ENCODE results near the gene ODAPH.
"Not testable (repeated sequence)": the region's sequence is repeated elsewhere in the genome, so short reads cannot be mapped to it uniquely, and the experiment has no call there.

ODAPH gene
- long read RNA-seq, donor 1, result 0 reads
- long read RNA-seq, donor 2, result 0 reads
- long read RNA-seq, donor 3, result 0 reads
- long read RNA-seq, donor 4, result 0 reads
- long read RNA-seq, donor 5, result 0 reads
- long read RNA-seq, donor 6, result 0 reads
- long read RNA-seq, donor 7, result 0 reads
- long read RNA-seq, donor 8, result 0 reads

- no peak for DNase-seq
These were observed at the start of gene ODAPH for GRCh38 chr4:75555294-75556164. TSS of gene ODAPH (plus strand) at chr4:75556066. CDS start at chr4:75556083, 17 bp downstream.

DNA sequence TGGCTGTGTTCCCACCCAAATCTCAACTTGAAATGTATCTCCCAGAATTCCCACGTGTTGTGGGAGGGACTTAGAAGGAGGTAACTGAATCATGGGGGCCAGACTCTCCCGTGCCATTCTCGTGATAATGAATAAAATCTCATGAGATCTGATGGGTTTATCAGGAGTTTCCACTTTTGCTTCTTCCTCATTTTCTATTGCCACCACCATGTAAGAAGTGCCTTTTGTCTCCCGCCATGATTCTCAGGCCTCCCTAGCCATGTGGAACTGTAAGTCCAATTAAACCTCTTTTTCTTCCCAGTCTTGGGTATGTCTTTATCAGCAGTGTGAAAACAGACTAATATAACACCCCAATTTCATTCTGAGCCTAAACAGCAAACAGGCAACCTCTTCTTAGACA is 46.3 kb upstream of the ODAPH start:
- not testable (repeated sequence) for DNase-seq

DNA sequence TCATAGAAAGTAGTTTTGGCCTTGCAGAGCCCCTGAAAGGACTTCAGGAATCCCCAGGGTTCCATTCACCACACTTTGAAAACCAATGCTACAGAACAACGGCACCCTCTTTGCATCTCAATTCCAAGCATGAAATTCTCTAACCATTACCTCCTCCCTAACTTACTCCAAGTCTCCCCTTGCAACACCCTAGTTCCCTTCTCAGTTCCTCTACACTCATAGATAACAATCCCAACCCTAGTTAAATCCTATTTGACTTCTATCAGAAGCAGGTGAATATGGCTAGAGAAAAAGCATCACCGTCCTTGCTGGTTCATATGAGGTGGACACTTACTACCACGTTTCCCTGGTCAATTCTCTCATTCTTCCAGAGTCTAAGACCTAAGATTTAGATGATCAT is 44.0 kb upstream of the ODAPH start:
- no peak for DNase-seq

DNA sequence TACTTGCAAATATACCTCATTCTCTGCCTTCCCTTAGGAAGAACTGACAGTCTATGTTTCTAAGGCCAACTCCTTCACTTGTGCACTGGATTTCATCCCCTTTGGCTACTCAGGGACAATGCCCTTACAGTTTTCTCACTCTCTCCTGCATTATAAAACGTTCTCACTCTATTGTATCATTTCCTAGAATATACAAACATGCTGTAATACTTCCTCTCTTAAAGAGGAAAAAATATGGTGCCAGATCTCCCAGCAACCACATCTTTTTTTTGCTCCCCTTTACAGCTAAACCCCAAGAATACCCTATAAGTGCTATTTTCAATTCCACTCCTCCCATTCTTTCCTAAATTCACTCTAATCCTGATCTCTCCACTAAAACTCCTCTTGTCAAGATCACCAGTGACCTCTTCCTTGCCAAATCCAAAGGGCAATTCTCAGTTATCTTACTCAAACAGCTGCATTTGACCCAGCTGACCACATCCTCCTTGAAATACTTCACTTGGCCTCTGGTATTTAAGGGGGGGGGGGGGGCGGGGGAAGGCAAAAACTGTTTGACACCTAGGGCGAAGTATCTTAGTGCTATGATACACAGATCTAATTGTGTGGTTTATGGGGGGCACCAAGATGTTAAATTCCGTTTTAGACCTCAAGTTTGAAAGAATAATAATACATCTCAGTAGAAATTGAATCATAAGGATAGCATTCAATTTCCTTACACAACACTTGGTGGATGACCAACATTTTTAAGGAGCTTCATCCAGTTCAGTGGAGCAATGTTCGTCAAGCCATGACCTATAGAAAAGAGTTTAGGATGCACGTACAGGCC is 43.3 kb upstream of the ODAPH start:
- peak; percentile 9 for DNase-seq

DNA sequence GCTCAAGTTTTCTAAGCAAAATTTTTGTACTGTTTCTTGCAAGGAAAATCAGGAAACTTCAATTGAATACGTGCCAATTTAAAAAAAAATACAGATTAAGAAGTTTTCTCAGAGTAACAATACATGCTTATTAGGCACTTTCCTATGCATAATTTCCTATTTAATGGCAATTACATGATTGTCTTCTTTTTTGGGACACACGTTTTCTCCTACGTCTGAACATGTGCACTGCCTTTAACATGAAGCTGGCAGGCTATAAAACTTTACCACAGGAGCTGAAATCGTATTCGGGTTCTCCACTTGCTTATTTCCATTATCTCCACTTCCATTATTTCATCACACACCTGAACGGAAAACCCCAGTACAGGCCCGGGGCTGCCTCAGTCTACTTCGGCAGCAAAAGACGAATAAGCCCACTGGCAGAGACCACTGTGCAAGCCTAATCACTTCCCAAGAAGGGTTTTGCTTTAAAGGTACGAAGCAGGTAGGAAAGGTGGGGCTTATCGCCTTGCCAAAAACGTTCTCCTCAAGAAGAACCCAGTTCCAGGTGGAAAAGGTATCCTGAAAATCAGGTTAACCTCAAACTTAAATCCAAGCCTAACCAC is 42.2 kb upstream of the ODAPH start:
- DNase-seq, result no peak

DNA sequence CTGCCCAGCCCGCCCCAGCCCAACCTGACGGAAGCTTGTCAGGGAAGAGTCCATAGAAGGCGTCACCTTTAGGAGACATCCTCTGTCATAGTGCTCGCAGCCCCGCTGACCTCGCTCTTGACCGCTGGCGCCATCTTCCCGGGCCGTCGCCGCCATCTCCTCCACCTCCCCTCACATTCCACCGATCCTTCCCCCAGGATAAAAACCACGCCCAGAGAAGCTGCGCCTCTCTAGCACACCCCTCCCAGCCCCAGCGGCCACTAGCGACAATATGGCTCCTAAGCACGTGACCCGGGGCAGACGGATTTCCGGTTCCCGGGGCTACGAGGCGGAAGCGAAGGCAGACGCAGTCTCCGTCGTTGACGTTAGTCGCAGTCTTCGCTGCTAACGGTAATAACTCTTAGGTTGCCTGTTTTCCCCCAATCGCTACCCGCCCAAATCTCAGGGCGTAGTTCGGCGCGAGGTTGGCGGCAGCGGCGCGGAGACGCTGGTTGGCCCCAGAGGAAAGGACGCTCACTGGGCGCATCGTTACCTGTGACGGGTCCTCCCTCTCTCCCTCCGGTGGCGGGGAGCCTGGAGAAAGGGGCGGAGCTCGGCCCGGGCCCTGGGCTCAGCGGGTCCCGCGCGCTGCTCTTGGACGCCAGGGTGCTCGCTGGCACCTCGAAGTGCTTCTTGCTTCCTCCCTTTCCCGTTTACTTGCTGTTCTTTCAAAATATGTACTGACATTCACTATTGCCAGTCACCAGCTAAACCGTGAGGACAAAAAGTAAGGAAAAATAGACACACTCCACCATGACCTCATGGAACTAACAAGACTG is 41.5 kb upstream of the ODAPH start, which contains the start of the genes RCHY1 and THAP6:
TSS of gene RCHY1 (minus strand) at position 273 of the 818 bp plus-strand sequence. CDS start at position 156, 117 bp downstream.
TSS of gene THAP6 (plus strand) at position 343 of the 818 bp plus-strand sequence. CDS start 980 bp downstream, outside the sequence.
- peak; percentile 99 for DNase-seq

- no peak for DNase-seq
These were observed 40.8 kb upstream of the ODAPH start for GRCh38 chr4:75514949-75515612.

DNA sequence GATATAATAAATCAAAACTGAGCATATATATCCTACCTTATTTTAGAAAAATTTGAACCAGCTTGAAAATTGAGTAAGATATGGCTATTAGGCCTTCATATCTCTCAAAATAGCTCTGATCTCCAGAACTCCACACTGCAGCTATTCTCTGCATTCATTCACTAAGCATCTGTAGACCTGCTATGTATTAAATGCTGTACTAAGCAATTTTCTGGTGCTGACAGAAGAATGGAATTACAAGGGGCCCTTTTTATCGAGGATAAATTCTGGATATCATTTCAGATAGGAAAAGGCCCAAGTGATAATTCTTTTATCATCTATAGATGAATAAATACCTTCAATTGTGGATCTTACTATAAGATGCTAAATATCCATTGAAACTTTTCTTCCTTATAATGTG is 39.7 kb upstream of the ODAPH start:
- DNase-seq, result no peak

- not testable (repeated sequence) for DNase-seq
These were observed 36.4 kb upstream of the ODAPH start for GRCh38 chr4:75519452-75519851.

DNA sequence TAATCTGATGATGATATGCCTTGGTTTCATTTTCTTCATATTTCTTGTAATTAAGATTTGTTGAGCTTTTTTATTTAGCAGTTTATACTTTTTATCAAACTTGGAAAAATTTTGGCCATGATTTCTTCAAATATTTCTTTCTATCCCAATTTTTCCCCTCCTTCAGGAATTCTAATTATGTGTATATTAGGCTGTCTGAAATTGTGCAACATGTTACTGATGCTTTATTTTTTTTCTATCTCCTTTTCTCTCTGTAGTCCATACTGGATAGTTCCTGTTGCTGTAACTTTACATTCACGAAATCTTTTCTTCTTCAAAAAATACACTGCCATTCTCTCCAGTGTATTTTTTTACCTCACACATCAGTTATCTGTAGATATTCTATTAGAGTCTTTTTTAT is 30.8 kb upstream of the ODAPH start:
- no peak for DNase-seq

- no peak for DNase-seq
These were observed 30.0 kb upstream of the ODAPH start for GRCh38 chr4:75525910-75526309.

DNA sequence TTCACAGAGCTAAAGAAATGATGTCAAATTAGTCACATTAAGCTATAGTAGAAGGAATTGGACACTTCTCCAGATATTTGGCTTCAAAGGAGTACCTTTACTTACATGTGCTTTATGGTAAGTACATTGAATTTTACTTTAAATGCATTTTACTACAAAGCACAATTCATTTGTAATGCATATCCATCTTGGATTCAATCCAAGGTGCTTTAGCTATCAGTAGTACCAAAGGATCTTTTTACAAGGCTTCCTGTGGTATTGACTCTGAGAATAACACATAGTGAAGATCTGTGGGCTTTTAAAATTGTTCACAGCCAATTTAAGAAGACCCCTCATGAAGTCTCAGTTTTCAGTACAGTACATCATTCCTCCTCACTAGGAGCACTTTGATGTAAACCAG is 28.4 kb upstream of the ODAPH start:
- DNase-seq, result no peak

GRCh38 chr4:75530556-75531322 is 25.1 kb upstream of the ODAPH start:
- no peak for DNase-seq

GRCh38 chr4:75531536-75532143 is 24.2 kb upstream of the ODAPH start:
- DNase-seq, result not testable (repeated sequence)

GRCh38 chr4:75533339-75533887 is 22.5 kb upstream of the ODAPH start:
- DNase-seq, result not testable (repeated sequence)

- not testable (repeated sequence) for DNase-seq
These were observed 21.9 kb upstream of the ODAPH start for GRCh38 chr4:75533926-75534325.

- DNase-seq, result not testable (repeated sequence)
These were observed 18.6 kb upstream of the ODAPH start for GRCh38 chr4:75537308-75537707.

GRCh38 chr4:75542824-75543223 is 13.0 kb upstream of the ODAPH start:
- DNase-seq, result no peak

- not testable (repeated sequence) for DNase-seq
These were observed 11.6 kb upstream of the ODAPH start for GRCh38 chr4:75544220-75544619.

Data from right kidney (tissue), 9 donors.